CD14-positive monocyte (primary cell): ENCODE data around the gene HIGD1A. TPM values are rescaled to one million over a fixed set of nuclear protein-coding genes. Genes with fewer than 3 reads are reported as not detected.

Experiments used
- DNase-seq, 3 donors: peaks; one replicate each; pipeline ENCODE4 v3.0.0-alpha.2; 2011 to 2022
- H2AFZ ChIP-seq: 2 replicates; pipeline ENCODE4 v1.6.0; 2012; ENCODE audit warnings: mild to moderate bottlenecking, low read depth, low read length, inconsistent platforms; ENCODE audit not compliant: insufficient read depth, poor library complexity, severe bottlenecking
- H3K27ac ChIP-seq, 2 donors: 1 replicate in 1 of 2; 2 replicates in 1 of 2; pipeline ENCODE4 v1.5.1; 2012 to 2013; ENCODE audit warnings: low read length in 2 of 2, control low read depth in 1 of 2, inconsistent platforms in 1 of 2, low read depth in 1 of 2, mild to moderate bottlenecking in 1 of 2
- H3K27me3 ChIP-seq, 2 donors: one replicate each; pipeline versions ENCODE4 v1.6.0 to v1.6.1; 2011 to 2013; ENCODE audit warnings: low read length in 2 of 2; ENCODE audit not compliant: control insufficient read depth in 2 of 2, insufficient read depth in 2 of 2
- H3K36me3 ChIP-seq, 2 donors: replicated peaks in 1 of 2; 1 replicate in 1 of 2; 2 replicates in 1 of 2; pipeline versions ENCODE4 v1.5.1 to v1.6.1; 2012 to 2013; ENCODE audit warnings: low read length in 2 of 2, control low read depth in 1 of 2, inconsistent platforms in 1 of 2, mild to moderate bottlenecking in 1 of 2; ENCODE audit not compliant: insufficient read depth in 2 of 2, control insufficient read depth in 1 of 2
- H3K4me1 ChIP-seq, 2 donors: 1 replicate in 1 of 2; 2 replicates in 1 of 2; pipeline versions ENCODE4 v1.5.1 to v1.6.1; 2012 to 2013; ENCODE audit warnings: low read length in 2 of 2, control low read depth in 1 of 2, inconsistent platforms in 1 of 2, mild to moderate bottlenecking in 1 of 2, moderate library complexity in 1 of 2; ENCODE audit not compliant: insufficient read depth in 2 of 2, control insufficient read depth in 1 of 2
- H3K4me2 ChIP-seq: replicated peaks from 2 replicates; pipeline ENCODE3; 2012; ENCODE audit warnings: low read length, moderate library complexity, mild to moderate bottlenecking; ENCODE audit not compliant: poor library complexity, severe bottlenecking; ENCODE audit errors: extremely low read depth
- H3K4me3 ChIP-seq, 3 experiments: fragments of 200-600 bp in 1 of 3; sonication (generic) in 1 of 3; replicated peaks in 1 of 3; 1 replicate in 2 of 3; 2 replicates in 1 of 3; pipeline ENCODE4 v1.5.1; 2011 to 2013; ENCODE audit warnings: low read length in 3 of 3, mild to moderate bottlenecking in 3 of 3, control low read depth in 2 of 3, low read depth in 2 of 3, inconsistent platforms in 1 of 3, moderate library complexity in 1 of 3
- H3K79me2 ChIP-seq: 2 replicates; pipeline ENCODE4 v1.6.0; 2012; ENCODE audit warnings: mild to moderate bottlenecking, control low read depth, inconsistent platforms, low read length, moderate library complexity; ENCODE audit not compliant: insufficient read depth
- H3K9ac ChIP-seq: 2 replicates; pipeline ENCODE4 v1.6.0; 2017; ENCODE audit warnings: low read length, mild to moderate bottlenecking; ENCODE audit not compliant: insufficient read depth, poor library complexity, severe bottlenecking
- H3K9me3 ChIP-seq, 2 donors: replicated peaks in 1 of 2; 1 replicate in 1 of 2; 2 replicates in 1 of 2; pipeline versions ENCODE4 v1.5.1 to v1.6.1; 2012 to 2013; ENCODE audit warnings: low read length in 2 of 2, control low read depth in 1 of 2; ENCODE audit not compliant: control insufficient read depth in 1 of 2, insufficient read depth in 1 of 2
- H4K20me1 ChIP-seq: 2 replicates; pipeline ENCODE4 v1.6.0; 2012; ENCODE audit warnings: mild to moderate bottlenecking, low read length, control low read depth, moderate library complexity; ENCODE audit not compliant: insufficient read depth
- H3K27ac Mint-ChIP-seq, 7 donors: one replicate each; pipeline ENCODE4 v1.8.0; 2020; ENCODE audit warnings: mild to moderate bottlenecking in 7 of 7, mixed read lengths in 7 of 7, moderate library complexity in 6 of 7, inconsistent platforms in 2 of 7
- H3K27me3 Mint-ChIP-seq, 3 donors: one replicate each; pipeline ENCODE4 v1.8.0; 2021 to 2022; ENCODE audit warnings: low read depth in 3 of 3, mild to moderate bottlenecking in 3 of 3, mixed read lengths in 3 of 3, moderate library complexity in 3 of 3, inconsistent platforms in 1 of 3
- H3K36me3 Mint-ChIP-seq, 2 donors: one replicate each; pipeline ENCODE4 v1.8.0; 2020; ENCODE audit warnings: mixed read lengths in 2 of 2, inconsistent platforms in 1 of 2, mild to moderate bottlenecking in 1 of 2
- H3K4me1 Mint-ChIP-seq: one replicate; pipeline ENCODE4 v1.8.0; 2020; ENCODE audit warnings: mild to moderate bottlenecking, mixed read lengths
- H3K4me3 Mint-ChIP-seq, 2 donors: one replicate each; pipeline ENCODE4 v1.8.0; 2020; ENCODE audit warnings: mild to moderate bottlenecking in 2 of 2, mixed read lengths in 2 of 2, moderate library complexity in 1 of 2
- H3K9me3 Mint-ChIP-seq, 7 donors: one replicate each; pipeline ENCODE4 v1.8.0; 2020 to 2022; ENCODE audit warnings: mixed read lengths in 7 of 7, mild to moderate bottlenecking in 6 of 7, moderate library complexity in 6 of 7, inconsistent platforms in 2 of 7
- CTCF ChIP-seq: fragments of 200-600 bp; IDR thresholded peaks from one replicate; pipeline ENCODE4 v1.8.0; 2022; ENCODE audit warnings: antibody characterized with exemption, mild to moderate bottlenecking
- WGBS: methylation state at CpG from one replicate; pipeline ENCODE4 v1.1.5; 2013; ENCODE audit warnings: missing lambda C conversion rate; ENCODE audit not compliant: insufficient coverage; 5-methylcytosine and 5-hydroxymethylcytosine counted together
- intact Hi-C, 2 donors: fragments of 100-400 bp; cut with micrococcal nuclease; formaldehyde crosslinking; loops; one replicate each; pipeline versions ENCODE4 v1.15.0 to v1.15.1; 2023
- polyA plus RNA-seq, 3 donors: library from polyadenylated mRNA; depleted of rRNA in 1 of 3; unstranded in 2 of 3; stranded (reverse) in 1 of 3; fragments of 300-500 nt in 2 of 3; fragments of >200 nt in 1 of 3; fragmentation: Illumina TruSeq in 2 of 3; gene quantifications; 1 replicate in 2 of 3; 2 replicates in 1 of 3; pipeline ENCODE4 v1.2.3, GENCODE V29; 2012 to 2021

The HIGD1A gene
- polyA plus RNA-seq, 3 donors: 34.8 to 115 (median 104) TPM

DNA sequence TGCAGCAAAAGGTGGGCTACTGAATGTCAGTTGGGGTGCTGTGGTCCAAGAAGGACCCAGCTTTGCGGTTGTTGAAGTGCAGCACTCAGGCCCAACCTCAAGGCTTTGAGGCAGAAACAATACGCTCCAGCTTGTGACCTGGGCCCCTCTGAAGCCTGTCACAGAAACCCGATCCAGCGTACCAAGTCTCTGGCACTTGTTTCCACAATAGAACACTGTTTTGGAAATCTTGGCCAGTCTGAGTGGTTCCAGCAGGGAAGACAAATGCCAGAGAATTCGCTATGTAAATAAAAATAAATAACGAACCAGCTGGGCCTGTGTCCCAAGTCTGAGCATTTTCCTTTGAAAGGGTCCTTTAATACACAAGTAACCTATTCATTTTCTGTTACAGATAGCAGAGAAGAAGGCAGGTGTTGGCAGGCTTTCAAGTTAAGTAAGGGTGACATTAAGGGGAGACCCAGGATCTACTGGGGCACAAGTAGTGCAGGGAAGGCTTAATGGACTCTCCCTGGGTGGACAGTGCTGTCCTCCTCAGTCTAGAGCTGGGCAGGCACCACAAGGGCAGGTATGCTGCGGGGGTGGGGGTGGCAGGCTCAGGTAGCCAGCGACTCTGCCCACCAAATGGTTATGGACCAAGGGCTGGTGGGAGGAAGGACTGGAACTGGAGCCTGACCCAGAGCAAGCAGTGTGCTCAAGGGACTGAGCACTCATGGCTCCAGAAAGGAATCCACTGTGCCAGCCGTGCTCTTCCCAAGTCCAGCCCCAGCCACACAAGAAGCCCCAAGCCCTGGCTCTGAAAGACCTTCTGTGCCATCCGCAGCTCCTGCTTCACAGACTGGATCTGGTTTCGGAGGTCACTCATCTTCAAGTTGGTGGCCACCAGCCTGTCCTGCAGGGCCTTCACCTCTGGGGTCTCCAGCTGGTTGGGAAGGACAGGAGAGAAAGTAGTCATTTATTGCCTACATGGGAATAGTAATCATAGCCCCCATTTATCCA is 57.5 kb downstream of the HIGD1A start:
- H3K36me3 Mint-ChIP-seq: peaks cover 2 to 3% of the 10 kb centered on the region in 2 donors
- no peak overlapping the region for H3K4me3 Mint-ChIP-seq
- TF ChIP-seq CTCF: no peak
- 98% methylated on average over 8 of the region's 11 CpGs for WGBS
- no peaks in the 10 kb centered on the region for H3K9me3 Mint-ChIP-seq
- DNase-seq: no peak
- peaks cover 35% of the 10 kb centered on the region for H3K4me1 Mint-ChIP-seq
- Histone ChIP-seq H4K20me1 (no peaks in the 10 kb centered on the region), H3K27me3 (no peaks in the 10 kb centered on the region), H2AFZ (no peak overlapping the region), H3K4me1 (peaks cover 22 to 32% of the 10 kb centered on the region in 2 donors), H3K4me2 (no peak overlapping the region), H3K9me3 (no peaks in the 10 kb centered on the region), H3K27ac (no peak overlapping the region), H3K4me3 (no peak overlapping the region), H3K9ac (no peak overlapping the region), H3K79me2 (no peaks in the 10 kb centered on the region), H3K36me3 (no peaks in the 10 kb centered on the region)
- H3K27ac Mint-ChIP-seq: peak overlapping the region in 1 of 7 donors; percentile 40
- peaks cover 0 to 2% (median 1%) of the 10 kb centered on the region in 3 donors for H3K27me3 Mint-ChIP-seq
- intact Hi-C loops: loop anchor here in 1 of 2 donors (10.0 kb wide), 1 partner anchor 252 kb away; no protein-coding TSS in a partner anchor

GRCh38 chr3:42745776-42746454 is 58.4 kb downstream of the HIGD1A start:
- Histone ChIP-seq H3K36me3 (no peaks in the 10 kb centered on the region), H3K4me1 (peaks cover 22 to 32% of the 10 kb centered on the region in 2 donors), H4K20me1 (no peaks in the 10 kb centered on the region), H3K27me3 (no peaks in the 10 kb centered on the region), H2AFZ (no peak overlapping the region), H3K79me2 (no peaks in the 10 kb centered on the region), H3K9ac (no peak overlapping the region), H3K4me2 (no peak overlapping the region), H3K27ac (no peak overlapping the region), H3K4me3 (no peak overlapping the region), H3K9me3 (no peaks in the 10 kb centered on the region)
- TF ChIP-seq CTCF: no peak
- no peak overlapping the region for H3K4me3 Mint-ChIP-seq
- peaks cover 0 to 2% (median 1%) of the 10 kb centered on the region in 3 donors for H3K27me3 Mint-ChIP-seq
- H3K4me1 Mint-ChIP-seq: peaks cover 35% of the 10 kb centered on the region
- intact Hi-C loops: loop anchor here in 1 of 2 donors (10.0 kb wide), 1 partner anchor 251 kb away; no protein-coding TSS in a partner anchor
- 94% methylated on average over 5 of the region's 8 CpGs for WGBS
- DNase-seq: no peak
- H3K9me3 Mint-ChIP-seq: no peaks in the 10 kb centered on the region
- H3K27ac Mint-ChIP-seq: peak overlapping the region in 1 of 7 donors; percentile 40
- H3K36me3 Mint-ChIP-seq: no peaks in the 10 kb centered on the region
